NCI-H2227 treated with DMSO at 0.1 percent for 48 hours (cell line): ENCODE results near the gene BRICD5.
"Not testable (repeated sequence)": the region's sequence is repeated elsewhere in the genome, so short reads cannot be mapped to it uniquely, and the experiment has no call there.

ENCODE experiments used
- DNase-seq: peaks from one replicate; lab custom pipeline; 2025; lab: John Stamatoyannopoulos, UW

Gene BRICD5

DNA sequence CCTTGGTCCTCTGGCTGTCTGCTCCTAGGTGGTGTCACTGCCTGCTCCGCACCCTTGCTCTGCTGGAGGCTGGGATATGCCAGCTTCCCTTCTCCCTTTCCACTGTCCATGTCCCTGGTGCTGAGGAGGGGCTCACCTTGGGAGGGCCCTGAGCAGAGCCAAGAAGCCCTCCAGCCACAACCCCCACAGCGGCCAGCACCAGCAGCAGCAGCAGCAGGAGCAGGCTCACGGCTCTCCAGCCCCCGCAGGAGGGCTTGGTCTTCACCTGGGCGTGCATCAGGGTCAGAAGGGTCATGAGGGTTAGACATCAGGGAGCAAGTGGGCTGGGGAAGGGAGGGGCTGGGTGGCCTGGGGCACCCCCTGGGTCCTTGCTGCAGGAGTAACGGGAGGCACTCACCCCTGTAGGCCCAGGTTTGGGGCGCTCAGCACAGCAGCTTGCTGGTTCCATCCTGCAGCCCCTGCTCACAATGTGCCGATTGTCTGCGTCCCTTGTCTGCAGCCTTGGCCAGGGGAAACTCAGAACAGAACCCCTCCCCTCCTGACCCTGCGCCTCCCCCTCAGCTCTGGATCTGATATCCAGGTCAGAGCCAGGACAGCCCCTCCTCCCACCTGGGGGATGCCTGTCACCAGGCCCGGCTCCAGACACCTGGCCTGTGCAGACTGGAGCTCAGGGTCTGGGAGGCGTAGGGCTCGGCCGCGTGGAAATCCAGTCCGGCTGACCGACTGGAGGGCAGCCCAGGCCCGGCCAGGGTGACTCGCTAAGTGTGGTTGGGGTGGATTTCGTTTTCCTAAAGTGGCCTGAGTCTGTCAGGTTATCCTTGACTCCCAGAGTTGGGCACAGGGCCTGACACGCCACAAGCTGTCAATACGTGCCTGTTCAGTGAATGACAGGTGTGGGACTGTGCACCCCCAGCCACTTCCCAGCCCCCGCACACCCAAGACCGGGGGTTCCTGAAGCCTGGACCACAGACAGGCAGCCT is at the start of gene BRICD5:
TSS of gene BRICD5 (minus strand) at position 478 of the 980 bp plus-strand sequence. CDS start at position 448, 30 bp downstream.
- DNase-seq = no peak

DNA sequence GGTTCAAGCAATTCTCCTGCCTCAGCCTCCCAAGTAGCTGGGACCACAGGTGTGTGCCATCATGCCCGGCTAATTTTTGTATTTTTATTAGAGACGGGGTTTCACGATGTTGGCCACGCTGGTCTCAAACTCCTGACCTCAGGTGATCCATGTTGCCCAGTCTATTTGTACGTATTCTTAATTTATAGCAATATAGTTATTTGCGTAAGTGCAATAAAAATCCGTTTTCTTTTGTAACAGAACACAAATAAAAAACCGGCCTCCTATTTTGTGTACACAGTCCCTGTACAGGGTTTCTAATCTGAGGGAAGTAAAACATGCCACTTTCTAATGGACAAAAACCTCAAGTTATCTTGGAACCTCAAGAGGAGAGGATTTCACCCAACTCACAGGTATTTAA is 49.6 kb upstream of the BRICD5 start:
- DNase-seq = no peak

DNA sequence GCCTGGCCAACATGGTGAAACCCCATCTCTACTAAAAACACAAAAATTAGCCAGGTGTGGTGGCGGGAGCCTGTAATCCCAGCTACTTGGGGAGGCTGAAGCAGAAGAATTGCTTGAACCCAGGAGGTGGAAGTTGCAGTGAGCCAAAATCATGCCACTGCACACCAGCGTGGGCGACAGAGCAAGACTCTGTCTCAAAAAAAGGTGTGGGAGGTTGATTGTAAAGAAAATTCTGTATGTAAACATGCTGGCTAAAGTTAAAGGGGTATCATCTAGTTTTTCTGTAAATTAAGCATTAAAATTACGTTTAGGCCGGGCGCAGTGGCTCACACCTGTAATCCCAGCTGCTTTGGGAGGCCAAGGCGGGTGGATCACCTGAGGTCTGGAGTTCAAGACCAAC is 47.9 kb upstream of the BRICD5 start:
- not testable (repeated sequence) for DNase-seq

DNA sequence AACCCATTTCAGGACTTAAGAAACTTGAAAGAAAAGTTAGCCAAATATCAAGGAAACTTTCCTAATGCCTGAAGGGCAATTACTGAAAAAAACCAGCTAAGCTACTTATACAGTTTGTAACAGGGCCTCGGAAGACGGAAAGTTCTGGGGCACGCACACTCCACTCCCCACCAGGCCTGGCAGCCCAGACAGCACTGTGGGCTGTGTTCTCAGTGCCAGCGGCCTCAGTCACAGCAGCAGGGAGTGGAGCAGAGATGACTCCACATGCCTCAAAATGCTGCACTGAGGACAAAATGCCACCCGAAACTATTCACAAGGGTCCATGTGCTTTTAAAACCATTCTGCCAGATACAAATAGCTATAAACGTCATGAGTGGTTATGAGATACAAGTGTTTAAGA is 47.1 kb upstream of the BRICD5 start:
- DNase-seq = no peak

DNA sequence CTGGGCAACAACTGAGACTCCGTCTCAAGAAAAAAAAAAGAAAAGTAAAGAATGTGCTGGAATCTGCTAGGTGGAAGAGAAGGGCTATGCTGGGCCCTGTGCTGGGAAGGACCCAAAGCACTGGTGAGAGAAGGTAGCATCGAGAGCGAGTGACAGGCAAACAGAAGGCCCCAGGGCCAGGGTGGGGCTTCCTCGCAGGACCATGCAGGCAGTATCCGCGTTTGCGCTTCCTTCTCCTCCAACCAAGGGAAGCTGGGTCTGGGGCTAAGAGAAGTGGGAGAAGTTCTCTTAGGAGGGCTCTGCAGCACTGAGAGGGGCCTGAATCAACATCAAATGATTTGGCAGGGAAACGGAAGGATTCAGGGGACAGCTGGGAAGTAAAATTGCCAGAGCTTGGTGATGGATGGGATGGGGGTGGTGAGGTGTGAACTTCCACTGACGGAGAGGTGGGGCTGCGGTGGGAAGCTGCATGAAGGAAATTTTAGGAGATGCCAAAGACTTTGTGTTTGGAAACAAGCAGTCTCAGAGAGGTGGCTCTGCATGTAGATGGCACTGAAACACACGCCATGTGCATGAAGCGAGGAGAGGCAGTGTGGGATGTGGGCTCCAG is 46.0 kb upstream of the BRICD5 start:
- no peak for DNase-seq

DNA sequence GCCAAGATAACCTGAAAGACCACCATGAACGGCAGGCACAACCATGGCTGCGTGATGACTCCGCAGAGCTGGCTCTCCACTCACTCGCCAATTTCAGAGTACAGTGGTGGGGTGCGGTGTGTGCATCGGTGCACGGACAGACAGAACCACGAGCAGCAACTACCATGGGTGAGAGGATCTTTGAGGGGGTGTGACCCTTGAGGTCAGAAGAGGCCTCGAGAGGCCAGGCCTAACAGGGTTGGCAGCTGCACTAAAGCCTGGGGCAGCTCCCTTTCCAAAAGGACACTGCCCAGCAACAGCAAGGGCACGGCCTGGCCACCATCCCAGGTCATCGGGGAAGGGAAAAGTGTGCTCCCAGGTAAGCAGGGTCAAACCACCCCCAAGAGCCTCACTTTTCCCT is 42.6 kb upstream of the BRICD5 start:
- no peak for DNase-seq

DNA sequence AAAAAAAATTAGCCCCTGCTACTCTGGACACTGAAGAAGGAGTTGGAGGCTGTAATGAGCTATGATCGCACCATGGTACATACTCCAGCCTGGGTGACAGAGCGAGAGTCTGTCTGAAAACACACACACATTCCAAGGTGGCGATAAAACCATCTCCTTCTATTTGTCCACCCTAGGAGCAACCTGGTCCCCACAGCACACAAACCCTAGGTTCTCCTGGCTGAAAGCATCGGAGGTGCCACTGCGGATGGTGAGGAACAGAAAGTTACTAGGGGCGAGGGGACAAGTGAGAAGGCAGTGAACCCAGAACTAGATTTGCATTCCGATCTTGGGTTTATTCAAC is 42.1 kb upstream of the BRICD5 start:
- no peak for DNase-seq

DNA sequence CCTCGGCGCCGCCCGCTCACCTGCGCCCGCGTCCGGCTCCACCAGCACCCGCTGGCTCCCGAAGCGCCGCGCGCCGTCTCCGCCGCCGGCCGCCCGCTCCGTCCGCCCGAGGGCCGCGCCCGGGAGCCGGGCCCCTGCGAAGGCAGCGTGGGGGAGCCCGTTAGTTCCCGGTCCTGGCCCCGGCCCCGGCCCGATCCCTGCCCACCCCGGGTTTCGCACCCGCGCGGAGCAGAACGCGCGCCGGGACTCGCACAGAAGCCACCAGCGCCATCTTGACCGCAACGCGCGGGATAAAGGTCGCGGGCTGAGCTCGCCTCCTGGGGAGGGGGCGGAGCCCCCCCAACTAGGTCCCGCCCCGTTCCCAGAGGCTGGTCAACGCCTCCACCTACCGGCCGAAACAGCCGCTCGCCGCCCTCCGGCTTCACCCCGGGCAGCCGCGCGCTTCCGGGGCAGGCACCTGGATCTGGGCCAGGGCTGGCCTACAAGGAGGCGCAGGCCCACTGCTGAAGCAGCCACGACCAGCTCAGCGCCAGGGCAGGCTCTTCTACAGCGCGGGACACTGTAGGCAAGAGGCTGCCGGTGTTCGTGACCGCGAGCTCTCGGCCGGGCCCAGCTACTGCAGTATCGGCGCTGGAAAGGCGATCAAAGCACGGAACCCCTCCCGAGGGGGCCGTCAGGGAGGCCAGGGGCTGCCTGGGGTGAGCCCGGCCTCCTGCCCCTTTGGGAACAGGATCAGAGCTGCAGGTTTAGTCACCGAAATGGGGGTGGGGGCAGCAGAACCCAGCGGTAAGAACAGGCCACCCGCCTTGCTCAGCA is 40.8 kb upstream of the BRICD5 start, which contains the start of gene ECI1:
TSS of gene ECI1 (minus strand) at position 292 of the 816 bp plus-strand sequence. CDS start at position 271, 21 bp downstream.
- peak; percentile 89 for DNase-seq

DNA sequence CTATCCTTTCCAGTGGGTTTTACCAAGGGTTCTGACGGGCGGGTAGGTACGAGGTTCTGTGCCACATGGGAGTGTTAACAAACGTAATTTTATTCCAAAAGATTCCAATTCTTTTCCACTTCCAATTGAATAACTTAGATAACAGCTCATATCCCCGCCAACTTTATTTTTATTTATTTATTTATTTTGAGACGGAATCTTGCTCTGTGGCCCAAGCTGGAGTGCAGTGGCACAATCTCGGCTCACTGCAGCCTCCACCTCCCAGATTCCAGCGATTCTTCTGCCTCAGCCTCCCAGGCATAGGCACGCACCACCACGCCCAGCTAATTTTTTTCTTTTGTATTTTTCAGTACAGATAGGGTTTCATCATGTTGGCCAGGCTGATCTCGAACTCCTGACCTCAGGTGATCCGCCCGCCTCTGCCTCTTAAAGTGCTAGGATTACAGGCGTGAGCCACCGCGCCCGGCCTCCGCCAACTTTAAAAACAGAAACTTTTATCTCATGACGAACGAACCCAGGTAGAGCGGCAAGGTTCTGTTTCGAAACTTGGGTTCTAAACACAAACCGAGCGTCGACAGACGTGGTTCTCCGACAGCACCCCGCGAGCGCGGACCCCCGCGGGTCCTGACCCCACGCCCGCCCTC is 40.1 kb upstream of the BRICD5 start:
- DNase-seq = peak; percentile 21

DNA sequence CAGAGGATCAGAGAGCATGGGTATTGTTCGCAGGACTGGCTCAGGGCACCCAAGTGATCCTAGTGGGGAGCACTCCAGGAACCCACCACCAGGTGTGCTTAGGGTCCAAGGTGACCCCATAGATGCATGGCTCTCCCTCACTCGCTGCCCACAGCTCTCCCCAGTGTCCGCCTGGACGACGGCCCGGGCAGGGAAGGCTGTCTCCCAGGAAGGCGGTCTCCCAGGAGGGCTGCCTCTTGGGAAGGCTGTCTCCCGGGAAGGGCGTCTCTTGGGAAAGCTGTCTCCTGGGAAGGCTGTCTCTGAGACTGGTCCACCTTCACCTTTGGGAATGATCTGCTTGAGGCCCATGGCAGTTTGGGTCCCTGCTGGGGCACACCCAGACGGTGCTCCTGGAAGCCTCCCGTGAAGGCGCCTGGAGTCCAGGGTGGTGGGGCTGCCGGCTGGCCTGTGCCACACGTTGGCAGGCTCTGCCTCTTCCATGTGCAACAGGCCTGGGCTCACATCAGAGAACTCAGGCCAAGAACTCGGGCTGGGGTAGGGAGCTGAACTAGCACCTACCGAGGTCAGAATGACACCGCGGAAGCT is 35.7 kb upstream of the BRICD5 start:
- no peak for DNase-seq

DNA sequence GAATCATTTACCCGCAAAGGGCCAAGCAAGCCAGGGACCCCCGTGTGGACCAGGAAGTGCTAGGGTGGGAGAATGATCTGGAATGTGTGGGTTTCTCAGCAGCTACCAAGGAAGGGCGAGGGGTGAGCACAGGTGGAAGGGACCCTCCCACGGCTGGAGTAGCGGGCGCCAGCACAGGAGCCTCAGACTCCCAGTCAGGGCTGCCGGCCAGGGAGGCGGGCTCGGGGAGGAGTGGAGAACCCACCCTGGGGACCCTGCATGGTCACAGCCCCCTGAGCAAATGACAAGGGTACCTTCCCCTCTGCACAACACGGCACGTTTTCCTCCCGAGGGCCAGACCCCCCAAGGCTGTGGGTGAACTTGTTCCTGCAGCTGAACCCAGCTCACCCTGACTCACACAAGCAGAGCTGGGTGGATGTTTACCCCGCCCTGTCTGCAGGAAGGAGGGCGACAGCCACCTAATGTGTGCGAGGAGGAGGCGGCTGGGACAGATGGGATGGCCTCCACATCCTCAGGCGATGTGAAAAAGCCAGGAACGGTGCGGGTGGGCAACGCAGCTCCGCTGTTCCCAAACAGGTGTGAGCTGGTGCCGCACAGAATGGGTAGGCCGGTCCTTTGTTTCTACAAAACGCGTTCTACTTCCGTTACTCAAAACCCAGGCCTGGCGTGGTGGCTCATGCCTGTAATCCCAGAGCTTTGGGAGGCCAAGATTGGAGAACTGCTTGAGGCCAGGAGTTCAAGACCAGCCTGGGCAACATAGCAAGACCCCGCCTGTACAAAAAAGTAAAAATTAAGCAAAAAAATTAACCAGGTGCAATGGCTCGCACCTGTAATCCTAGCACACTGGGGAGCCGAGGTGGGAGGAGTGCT is 34.5 kb upstream of the BRICD5 start:
- no peak for DNase-seq

DNA sequence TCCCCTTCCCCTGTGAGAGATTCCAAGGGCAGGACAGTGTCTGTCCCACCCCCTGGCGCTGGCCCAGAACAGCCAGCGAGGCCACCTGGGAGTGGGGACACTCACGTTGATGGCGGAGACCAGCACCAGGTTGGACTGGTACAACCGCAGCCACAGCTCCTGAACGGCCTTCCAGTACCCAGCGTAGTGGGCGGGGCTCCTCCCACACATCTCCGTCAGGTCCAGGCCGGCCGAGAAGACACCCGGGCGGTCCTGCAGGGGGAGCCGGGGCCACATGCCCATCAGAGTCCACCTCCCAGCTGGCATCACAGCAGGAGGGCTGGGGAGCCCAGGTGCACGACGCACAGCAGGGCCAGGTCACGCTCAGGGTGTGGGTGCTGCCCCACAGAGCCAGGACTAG is 33.6 kb upstream of the BRICD5 start:
- DNase-seq = no peak

DNA sequence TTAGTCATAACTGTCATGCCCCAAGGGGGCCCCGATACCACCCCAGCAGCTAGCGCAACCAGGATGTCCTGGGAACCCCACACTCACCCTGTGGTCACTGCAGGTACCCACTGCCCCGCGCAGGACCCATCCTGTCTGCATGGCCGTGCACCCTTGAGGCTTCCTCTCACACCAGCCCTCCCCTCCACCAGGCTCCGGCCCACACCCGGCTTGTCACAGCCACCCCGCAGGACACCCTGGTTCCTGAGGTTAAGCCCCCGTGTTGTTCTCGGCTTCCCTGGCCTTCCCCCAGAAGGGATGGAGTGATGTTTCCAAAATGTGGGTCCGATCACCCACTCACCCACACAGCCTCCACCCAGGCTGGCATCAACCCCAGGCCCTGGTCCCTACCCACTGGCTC is 33.1 kb upstream of the BRICD5 start:
- DNase-seq = no peak

DNA sequence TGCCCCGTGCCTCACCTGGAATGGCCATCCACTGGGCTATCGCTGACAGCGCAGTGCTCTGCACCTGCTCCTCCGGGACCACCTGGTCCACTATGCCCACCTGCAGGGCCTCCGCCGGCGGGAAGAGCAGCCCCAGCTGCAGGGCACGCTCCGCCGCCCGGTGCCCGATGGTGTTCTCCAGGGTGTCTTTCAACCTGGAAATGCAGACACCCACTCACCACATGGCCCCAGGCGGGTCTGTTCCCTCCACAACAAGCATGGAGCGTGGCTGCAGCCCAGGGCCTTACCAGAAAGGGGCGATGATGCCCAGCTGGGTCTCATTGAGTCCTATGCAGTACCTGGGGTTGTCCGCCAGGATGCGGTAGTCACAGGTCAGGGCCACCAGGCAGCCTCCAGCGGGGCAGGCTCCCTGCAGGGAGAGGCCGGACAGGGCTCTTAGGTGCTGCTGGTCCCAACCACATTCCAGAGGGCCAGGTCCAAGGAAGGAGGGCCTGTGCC is 32.4 kb upstream of the BRICD5 start:
- DNase-seq = no peak

DNA sequence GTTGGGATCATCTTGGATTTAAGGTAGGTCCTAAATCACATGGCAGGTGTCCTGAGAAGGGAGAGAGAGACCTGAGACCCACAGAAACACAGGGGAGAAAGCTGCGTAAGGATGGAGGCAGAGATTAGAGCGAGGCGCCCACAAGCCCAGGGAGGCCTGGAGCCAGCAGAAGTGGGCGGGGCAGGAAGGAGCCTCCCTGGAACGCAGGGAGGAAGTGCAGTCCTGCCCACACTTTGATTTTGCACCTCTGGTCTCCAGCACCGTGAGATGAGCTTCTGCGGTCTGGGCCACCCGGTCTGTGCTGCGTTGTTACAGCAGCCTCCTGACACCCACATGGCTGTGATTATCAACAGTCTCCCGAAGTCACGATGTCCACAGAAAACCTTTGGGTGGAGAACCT is 31.9 kb upstream of the BRICD5 start:
- no peak for DNase-seq

DNA sequence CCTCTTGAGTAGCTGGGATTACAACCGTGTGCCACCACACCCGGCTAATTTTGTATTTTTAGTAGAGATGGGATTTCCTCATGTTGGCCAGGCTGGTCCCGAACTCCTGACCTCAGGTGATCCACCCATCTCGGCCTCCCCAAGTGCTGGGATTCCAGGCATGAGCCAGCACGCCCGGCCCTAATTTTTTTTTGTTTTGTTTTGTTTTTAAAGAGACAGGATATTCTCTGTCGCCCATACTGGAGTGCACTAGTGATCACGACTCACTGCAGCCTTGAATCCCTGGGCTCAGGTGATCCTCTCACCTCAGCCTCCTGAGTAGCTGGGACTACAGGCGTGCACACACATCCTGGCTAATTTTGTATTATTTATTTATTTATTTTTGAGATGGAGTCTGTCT is 29.7 kb upstream of the BRICD5 start:
- DNase-seq = not testable (repeated sequence)

DNA sequence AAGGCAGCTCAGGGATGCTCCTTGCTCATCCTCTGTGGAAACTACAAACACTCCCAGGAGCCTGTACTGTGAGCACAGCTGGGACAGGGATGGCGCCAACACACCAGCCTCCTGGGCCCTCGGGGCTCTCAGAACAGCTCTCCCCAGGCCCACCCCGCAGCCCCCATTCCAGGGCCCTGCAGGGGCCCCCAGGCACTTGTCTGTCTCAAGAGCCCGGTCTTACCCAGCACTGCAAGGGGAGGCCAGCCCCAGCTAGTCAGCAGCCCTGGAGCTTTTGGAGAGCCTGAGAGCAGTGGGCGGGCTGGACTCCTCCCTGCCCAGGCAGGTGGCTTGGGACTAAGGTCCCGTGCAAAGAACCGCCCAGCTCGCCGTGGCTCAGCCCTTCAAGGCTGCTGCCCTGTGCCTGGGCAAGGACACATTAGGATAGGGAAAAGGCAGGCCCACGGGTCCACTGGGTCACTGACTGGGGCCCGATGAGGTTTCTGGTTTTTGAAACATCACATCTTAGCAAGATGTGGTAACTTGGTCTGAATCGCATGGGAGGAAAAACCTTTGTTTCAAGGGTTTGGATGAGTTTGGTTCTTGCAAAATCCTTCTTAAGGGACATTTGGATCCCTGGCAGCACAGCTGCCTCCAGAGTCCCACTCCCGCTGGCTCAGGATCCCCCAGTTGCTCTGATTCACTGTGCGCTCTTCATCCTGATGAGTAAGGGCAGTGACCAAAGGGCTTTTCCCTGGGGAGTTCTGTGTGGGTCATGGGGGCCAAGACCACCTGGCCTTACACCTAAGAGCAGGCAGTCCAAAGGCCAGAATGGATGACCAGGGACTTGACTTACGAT is 28.4 kb upstream of the BRICD5 start:
- DNase-seq = peak; percentile 5

DNA sequence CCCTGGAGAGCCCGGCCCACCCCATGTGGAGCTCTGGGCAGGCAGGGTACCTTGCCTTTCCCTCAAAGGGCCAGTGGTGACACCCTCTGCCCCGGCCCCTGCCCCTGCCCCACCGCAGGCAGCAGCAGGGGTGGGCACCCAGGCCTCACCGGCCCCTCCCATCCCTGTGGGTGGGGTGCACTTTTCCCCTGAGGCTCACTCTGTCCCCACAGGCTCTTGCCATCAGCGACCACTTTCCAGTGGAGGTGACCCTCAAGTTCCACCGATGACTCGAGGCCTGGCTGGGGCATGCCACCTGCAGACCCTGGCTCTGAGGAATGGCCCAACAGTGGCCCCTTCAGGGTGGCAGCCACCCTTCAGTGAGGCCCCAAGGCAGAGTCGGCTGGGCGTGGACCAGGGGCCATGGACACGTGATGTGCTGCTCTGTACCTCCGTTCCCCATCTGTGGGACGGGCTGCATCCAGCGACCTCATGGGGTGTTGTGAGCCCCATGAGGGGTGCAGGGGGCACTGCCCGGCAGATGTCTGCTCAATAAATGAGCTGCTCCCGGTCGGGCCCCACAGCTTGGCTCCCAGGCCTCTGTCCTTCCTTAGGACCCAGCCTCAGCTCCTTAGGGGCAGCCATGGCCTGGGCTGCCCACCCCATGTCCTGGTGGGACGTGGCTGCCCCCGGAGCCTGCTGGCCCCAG is 27.6 kb upstream of the BRICD5 start:
- DNase-seq = no peak
